Adipocyte (in vitro differentiated cells): ENCODE results near the gene PLEKHA5.
"Not testable (repeated sequence)": the region's sequence is repeated elsewhere in the genome, so short reads cannot be mapped to it uniquely, and the experiment has no call there.

ENCODE experiments used
- DNase-seq: peaks from one replicate; pipeline ENCODE4 v3.0.0-alpha.2; 2015; ENCODE audit warnings: low read depth
- H3K27me3 ChIP-seq: replicated peaks from 2 replicates; pipeline ENCODE4 v1.7.0; 2013; ENCODE audit warnings: mild to moderate bottlenecking, low read length, moderate library complexity; ENCODE audit not compliant: control insufficient read depth, insufficient read depth
- H3K36me3 ChIP-seq: 2 replicates; pipeline ENCODE4 v1.7.0; 2013; ENCODE audit warnings: low read length, mild to moderate bottlenecking, moderate library complexity; ENCODE audit not compliant: control insufficient read depth, insufficient read depth, severe bottlenecking
- H3K4me1 ChIP-seq: 2 replicates; pipeline ENCODE4 v1.7.0; 2013; ENCODE audit warnings: mild to moderate bottlenecking, low read length, moderate library complexity; ENCODE audit not compliant: control insufficient read depth, insufficient read depth
- H3K4me3 ChIP-seq: 2 replicates; pipeline ENCODE4 v1.7.0; 2013; ENCODE audit warnings: mild to moderate bottlenecking, low read length, moderate library complexity
- H3K9ac ChIP-seq: 2 replicates; pipeline ENCODE4 v1.7.0; 2013; ENCODE audit warnings: mild to moderate bottlenecking, low read length, moderate library complexity
- H3K9me3 ChIP-seq: 2 replicates; pipeline ENCODE4 v1.7.0; 2013; ENCODE audit warnings: mild to moderate bottlenecking, low read length, moderate library complexity; ENCODE audit not compliant: control insufficient read depth

PLEKHA5 gene

DNA sequence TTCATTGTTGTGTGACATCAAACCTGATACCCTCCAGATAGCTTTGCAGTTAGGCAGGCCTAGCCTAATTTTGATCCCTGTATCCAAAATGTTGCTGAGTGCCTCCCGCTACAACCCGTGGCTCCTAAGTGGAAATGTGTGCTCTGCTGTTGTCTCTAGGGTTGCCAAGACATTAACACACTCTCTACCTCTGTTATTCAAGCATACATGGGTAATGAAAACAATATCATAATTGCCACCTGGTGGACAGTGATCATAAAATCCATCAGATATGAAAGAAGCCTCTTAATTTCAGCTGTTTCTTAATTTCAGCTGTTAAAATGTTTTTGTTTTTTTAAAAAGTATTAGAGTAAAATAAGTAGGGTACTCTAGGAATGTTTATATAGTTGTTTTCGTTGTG, 93.5 kb downstream of the PLEKHA5 start:
- Histone ChIP-seq H3K27me3 (no peaks in the 10 kb centered on the region), H3K36me3 (no peaks in the 10 kb centered on the region), H3K9me3 (no peaks in the 10 kb centered on the region), H3K4me3 (no peak overlapping the region), H3K4me1 (peaks cover 47% of the 10 kb centered on the region), H3K9ac (no peak overlapping the region)
- DNase-seq, result peak; percentile 30

GRCh38 chr12:19223695-19224094, 94.2 kb downstream of the PLEKHA5 start:
- H3K36me3 ChIP-seq, result no peaks in the 10 kb centered on the region
- peaks cover 47% of the 10 kb centered on the region for H3K4me1 ChIP-seq
- no peaks in the 10 kb centered on the region for H3K9me3 ChIP-seq

DNA sequence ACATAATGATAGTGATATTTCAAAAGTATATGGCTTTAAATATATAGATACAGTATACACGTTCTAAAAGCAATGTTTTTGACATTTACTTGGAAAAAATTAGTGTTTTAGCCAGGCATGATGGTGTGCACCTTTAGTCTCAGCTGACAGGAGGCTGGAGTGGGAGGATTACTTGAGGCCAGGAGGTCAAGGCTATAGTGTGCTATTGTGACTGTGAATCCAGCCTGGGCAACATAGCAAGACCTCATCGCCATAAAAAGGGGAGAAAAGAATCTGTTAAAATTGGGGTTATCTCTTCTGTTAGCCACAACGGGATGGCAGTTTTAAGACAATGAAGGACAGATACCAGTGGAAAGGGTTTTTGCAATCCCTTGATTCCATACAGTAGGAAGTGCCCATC, 95.2 kb downstream of the PLEKHA5 start:
- Histone ChIP-seq H3K27me3 (no peaks in the 10 kb centered on the region), H3K36me3 (no peaks in the 10 kb centered on the region), H3K4me1 (peaks cover 47% of the 10 kb centered on the region), H3K9ac (no peak overlapping the region), H3K9me3 (no peaks in the 10 kb centered on the region), H3K4me3 (no peak overlapping the region)
- DNase-seq, result no peak

More at GRCh38 chr12:19223695-19224094, 94.2 kb downstream of the PLEKHA5 start:
- DNase-seq, result peak; percentile 74
- Histone ChIP-seq H3K27me3 (no peaks in the 10 kb centered on the region), H3K4me3 (no peak overlapping the region), H3K9ac (no peak overlapping the region)

DNA sequence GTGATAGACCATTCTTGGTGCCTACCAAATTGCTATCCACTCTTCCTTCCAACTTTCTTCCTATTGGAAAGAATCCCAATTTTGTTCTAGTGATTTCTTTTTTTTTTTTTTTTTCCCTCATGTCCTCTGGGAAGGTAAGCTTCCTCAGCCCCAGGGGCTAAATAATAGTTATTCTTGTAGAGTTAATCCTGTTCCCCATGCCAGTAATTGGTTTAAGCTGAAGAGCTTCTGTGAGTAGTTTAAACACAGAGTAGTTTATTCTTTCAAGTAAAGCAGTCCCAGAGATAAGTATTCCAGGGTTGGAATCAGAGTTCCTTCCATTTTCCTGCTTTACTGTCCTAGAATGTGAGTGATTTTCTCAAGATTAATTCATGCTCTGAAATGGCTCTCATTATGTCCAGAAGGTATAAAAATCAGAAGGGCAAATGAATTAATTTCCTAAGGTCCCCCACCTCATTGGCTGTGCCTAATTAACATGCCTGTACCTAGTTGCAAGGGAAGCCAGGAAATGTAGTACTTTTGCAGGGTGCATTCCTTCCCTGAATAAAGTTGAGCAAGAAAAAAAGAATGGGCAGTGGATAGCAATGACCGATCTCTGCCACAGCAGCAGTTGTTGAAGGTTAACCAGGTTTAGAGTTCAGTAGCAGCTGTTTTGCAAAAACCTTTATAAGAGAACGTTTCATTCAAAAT, 97.8 kb downstream of the PLEKHA5 start:
- no peak for DNase-seq
- Histone ChIP-seq H3K9ac (no peak overlapping the region), H3K36me3 (no peaks in the 10 kb centered on the region), H3K4me1 (peaks cover 26% of the 10 kb centered on the region), H3K4me3 (no peak overlapping the region), H3K27me3 (no peaks in the 10 kb centered on the region), H3K9me3 (no peaks in the 10 kb centered on the region)

DNA sequence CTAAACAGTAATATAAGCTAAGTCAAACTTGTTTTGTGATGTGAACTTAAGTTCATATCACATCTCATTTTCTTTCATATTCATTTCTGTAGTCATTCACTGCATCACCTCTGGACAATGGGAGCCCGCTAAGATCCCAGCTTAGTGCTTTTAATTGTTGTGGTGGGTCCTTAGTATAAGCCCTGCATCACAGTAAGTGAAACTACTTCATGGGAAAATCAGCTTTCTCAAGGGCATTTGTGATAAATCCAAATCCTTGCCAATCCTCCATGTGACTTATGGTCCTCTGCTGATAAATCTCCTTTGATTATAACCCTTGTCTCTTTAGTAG, 98.3 kb downstream of the PLEKHA5 start:
- H3K27me3 ChIP-seq, result no peaks in the 10 kb centered on the region
- no peaks in the 10 kb centered on the region for H3K9me3 ChIP-seq
- H3K9ac ChIP-seq, result no peak overlapping the region
- H3K4me1 ChIP-seq, result peaks cover 21% of the 10 kb centered on the region
- DNase-seq, result no peak
- H3K4me3 ChIP-seq, result no peak overlapping the region
- H3K36me3 ChIP-seq, result no peaks in the 10 kb centered on the region

DNA sequence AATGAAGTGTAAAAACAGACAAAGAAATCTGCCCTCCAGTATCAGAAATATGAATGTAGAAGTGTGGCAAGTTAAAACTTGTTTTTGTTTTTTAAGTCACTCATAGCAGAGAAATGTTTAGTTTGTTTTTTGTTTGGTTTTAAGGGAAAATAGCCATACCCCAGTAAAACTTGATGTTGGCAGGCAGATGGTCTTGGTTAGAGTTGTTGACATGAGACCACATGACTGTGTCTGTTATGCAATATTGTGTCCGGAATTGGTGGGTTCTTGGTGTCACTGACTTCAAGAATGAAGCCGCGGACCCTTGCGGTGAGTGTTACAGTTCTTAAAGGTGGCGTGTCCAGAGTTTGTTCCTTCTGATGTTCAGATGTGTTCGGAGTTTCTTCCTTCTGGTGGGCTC, 99.5 kb downstream of the PLEKHA5 start:
- not testable (repeated sequence) for H3K9ac ChIP-seq

DNA sequence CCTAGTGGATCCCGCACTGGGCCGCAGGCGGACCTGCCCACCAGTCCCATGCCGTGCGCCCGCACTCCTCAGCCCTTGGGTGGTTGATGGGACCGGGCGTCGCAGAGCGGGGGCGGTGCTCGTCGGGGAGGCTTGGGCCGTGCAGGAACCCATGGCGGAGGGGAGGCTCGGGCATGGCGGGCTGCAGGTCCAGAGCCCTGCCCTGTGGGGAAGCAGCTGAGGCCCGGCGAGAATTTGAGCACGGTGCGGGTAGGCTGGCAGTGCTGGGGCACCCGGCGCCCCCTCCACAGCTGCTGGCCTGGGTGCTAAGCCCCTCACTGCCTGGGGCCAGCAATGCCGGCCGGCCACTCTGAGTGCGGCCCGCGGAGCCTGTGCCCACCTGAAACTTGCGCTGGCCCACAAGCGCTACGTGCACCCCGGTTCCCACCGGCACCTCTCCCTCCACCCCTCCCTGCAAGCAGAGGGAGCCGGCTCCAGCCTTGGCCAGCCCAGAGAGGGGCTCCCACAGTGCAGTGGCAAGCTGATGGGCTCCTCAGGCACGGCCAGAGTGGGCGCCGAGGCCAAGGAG, 100.8 kb downstream of the PLEKHA5 start:
- Histone ChIP-seq H3K27me3 (no peaks in the 10 kb centered on the region), H3K4me1 (peaks cover 23% of the 10 kb centered on the region), H3K9me3 (no peaks in the 10 kb centered on the region), H3K36me3 (no peaks in the 10 kb centered on the region), H3K9ac (no peak overlapping the region), H3K4me3 (no peak overlapping the region)
- no peak for DNase-seq

More for the DNA sequence above, 99.5 kb downstream of the PLEKHA5 start:
- H3K36me3 ChIP-seq, H3K4me3 ChIP-seq, H3K9me3 ChIP-seq, DNase-seq, H3K27me3 ChIP-seq: not testable (repeated sequence)
- H3K4me1 ChIP-seq, result peaks cover 13% of the 10 kb centered on the region

DNA sequence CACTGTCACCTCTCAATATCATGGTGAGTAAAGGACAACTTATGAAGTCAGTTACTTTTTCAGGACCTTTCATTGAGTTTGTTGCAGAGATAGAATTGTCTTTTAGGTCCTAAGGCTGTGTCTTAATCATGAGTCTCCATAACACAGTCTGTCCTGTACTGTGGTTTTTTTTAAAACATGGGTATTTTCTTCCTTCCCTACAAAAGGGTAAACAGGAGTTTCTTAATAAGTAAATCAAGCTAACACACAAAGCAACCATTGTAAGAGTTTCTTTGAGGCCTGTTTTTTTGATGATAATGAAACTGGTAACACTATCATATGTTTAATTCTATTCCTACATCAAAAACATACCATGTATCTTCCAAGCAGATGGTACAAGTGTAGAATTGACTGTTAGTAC, 101.4 kb downstream of the PLEKHA5 start:
- no peak for DNase-seq
- no peak overlapping the region for H3K4me3 ChIP-seq

DNA sequence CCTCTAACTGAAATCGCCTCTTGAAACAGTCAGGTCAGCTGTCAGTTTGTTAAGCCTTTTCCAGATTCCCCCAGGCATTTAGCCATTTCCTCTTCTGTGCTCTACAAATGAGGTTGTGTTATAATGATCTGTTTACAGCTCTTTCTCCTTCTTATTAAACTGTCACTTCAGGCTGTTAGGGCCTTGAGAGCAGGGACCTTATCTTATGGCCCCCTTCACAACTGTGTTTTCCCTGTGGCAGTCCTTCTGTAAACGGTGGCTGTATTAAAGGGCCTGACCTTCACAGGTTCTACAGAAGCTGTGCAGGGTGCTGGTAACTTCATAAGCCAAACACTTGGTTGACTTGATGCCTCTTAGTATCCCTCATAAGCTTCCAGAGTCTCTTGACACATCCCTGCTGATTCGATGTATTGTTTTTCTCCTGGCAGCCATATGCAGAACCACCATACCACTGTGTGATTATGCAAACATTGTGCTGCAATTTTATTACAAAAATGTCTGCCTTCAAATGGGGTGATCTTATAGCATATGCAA, 104.7 kb downstream of the PLEKHA5 start:
- peak overlapping the region; percentile 36 for H3K9ac ChIP-seq
- peaks cover 33% of the 10 kb centered on the region for H3K4me1 ChIP-seq
- no peaks in the 10 kb centered on the region for H3K36me3 ChIP-seq
- H3K27me3 ChIP-seq, result no peaks in the 10 kb centered on the region
- H3K4me3 ChIP-seq, result peak overlapping the region; percentile 10
- no peaks in the 10 kb centered on the region for H3K9me3 ChIP-seq
- peak; percentile 58 for DNase-seq

More for the DNA sequence above, 101.4 kb downstream of the PLEKHA5 start:
- H3K9me3 ChIP-seq, result no peaks in the 10 kb centered on the region
- no peak overlapping the region for H3K9ac ChIP-seq
- no peaks in the 10 kb centered on the region for H3K27me3 ChIP-seq
- no peaks in the 10 kb centered on the region for H3K36me3 ChIP-seq
- H3K4me1 ChIP-seq, result peaks cover 28% of the 10 kb centered on the region

GRCh38 chr12:19234981-19235871, 105.7 kb downstream of the PLEKHA5 start:
- no peaks in the 10 kb centered on the region for H3K36me3 ChIP-seq
- peak overlapping the region; percentile 67 for H3K4me3 ChIP-seq
- H3K27me3 ChIP-seq, result no peaks in the 10 kb centered on the region
- no peaks in the 10 kb centered on the region for H3K9me3 ChIP-seq
- peak; percentile 62 for DNase-seq
- peaks cover 37% of the 10 kb centered on the region for H3K4me1 ChIP-seq
- H3K9ac ChIP-seq, result peak overlapping the region; percentile 52

DNA sequence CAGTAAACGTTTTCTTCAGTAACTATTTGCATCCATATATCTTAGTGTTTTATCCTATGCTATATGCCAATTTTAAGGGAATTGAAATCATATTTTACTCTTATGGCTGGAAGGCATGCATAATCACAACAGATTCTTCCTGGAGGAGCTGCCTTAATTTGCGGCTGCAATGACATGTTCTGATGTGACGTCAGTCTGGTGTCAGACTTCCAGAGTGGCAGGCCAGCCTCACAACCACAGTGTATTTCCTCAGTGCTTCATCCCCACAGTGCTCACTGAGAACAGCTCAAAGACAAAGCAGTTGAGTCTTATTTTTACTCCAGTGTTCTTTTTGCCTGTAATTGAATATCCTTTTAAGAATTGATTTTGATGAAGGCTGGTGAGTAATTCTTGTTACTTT, 107.1 kb downstream of the PLEKHA5 start:
- Histone ChIP-seq H3K4me3 (no peak overlapping the region), H3K27me3 (no peaks in the 10 kb centered on the region), H3K9me3 (no peaks in the 10 kb centered on the region), H3K4me1 (peaks cover 41% of the 10 kb centered on the region), H3K9ac (no peak overlapping the region), H3K36me3 (no peaks in the 10 kb centered on the region)
- peak; percentile 81 for DNase-seq
